ENCODE results near the gene ARID3B. TPM values are rescaled to one million over a fixed set of nuclear protein-coding genes. Genes with fewer than 3 reads are reported as not detected.

Gene ARID3B
- total and polyA plus RNA-seq, 2 of the 13 experiments (the other 11 are each of a cell fraction or from before 2014, with no cell fraction given), result 5.3 to 12.8 TPM

DNA sequence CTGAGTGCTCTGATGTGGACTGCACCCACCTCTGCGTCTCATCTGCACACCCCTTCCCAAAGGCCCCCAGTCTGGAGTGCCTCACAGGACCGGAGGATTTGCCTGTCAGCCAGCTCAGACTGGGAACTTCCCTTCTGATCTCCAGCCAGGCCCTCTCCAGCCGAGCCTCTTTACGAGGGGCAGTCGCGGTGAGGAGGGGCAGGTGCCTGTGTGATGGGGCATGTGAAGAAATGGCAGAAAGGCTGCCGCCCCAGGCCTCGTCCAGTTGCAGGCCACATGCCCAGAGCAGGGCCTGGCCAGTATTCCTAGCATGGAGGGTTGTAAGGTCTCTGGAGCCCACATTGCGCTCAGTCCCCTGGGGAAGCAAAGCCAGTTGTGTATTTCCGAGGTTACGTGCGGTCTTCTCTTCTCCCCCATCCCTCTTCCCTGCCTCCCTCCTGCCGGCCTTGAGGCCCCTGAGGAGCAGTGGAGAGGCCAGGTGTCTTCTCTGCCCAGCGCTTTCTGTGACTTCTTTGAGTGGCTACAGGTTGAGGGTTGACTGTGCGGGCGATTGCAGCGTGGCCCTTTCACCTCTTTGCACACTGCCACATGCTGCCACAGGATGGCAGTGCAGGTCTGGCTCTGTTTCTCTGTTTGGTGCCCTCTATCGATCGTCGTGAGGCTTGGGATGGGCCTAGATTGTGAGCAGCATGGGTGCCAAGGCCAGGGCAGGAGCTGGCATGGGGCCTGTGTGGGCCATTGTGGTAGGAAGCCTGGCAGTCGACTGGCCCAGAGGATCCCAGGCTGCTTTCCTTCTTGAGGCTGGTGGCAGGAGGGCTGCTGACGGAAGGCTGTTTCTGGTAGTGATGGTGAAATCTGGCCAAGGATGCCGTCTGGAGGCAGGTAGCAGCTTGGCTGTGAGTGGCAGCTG lies 79.9 kb downstream of the ARID3B start (continued):
- TF ChIP-seq ZNF75D (CRISPR knock-in tag; IDR thresholded peaks at IDR 0.05; ENCODE audit: borderline replicate concordance) (no peak), PHB2 (IDR thresholded peaks at IDR 0.05; ENCODE audit: partially characterized antibody) (no peak), NFIC (IDR thresholded peaks at IDR 0.05; ENCODE audit: low read length) (no peak), ZNF276 (CRISPR knock-in tag; IDR thresholded peaks at IDR 0.05; ENCODE audit: low read depth) (no peak), SCMH1 (CRISPR knock-in tag; IDR thresholded peaks at IDR 0.05; ENCODE audit: borderline replicate concordance) (no peak), KLF12 (CRISPR knock-in tag; IDR thresholded peaks at IDR 0.05; ENCODE audit: borderline replicate concordance) (no peak), ZNF777 (CRISPR knock-in tag; IDR thresholded peaks at IDR 0.05) (no peak), NFAT5 (CRISPR knock-in tag; IDR thresholded peaks at IDR 0.05) (no peak), ZFP90 (CRISPR knock-in tag; IDR thresholded peaks at IDR 0.05; ENCODE audit: borderline replicate concordance) (no peak), MYC (CRISPR knock-in tag; IDR thresholded peaks at IDR 0.05; ENCODE audit: borderline replicate concordance) (no peak; the same call in 1 of the 2 replicates), PAF1 (CRISPR knock-in tag; IDR thresholded peaks at IDR 0.05) (no peak), ZNF549 (CRISPR knock-in tag; IDR thresholded peaks at IDR 0.05) (no peak), HHEX (CRISPR knock-in tag; IDR thresholded peaks at IDR 0.05) (no peak), ZHX1 (CRISPR knock-in tag; IDR thresholded peaks at IDR 0.05; ENCODE audit: low read depth) (no peak), ZNF503 (CRISPR knock-in tag; IDR thresholded peaks at IDR 0.05) (no peak)

Measured in HepG2 (cell line).